Esophagus muscularis mucosa (tissue), 4 donors: ENCODE data around the gene CD151.

ENCODE experiments used
- CTCF ChIP-seq, 3 experiments: fragments of 200-600 bp in 2 of 3; fragments of 450-650 bp in 1 of 3; sonication (generic) in 2 of 3; IDR thresholded peaks; one replicate each; pipeline ENCODE4 v1.5.1; 2017 to 2019; ENCODE audit warnings: antibody characterized with exemption in 3 of 3, mild to moderate bottlenecking in 2 of 3, moderate library complexity in 1 of 3
- EP300 ChIP-seq: sonication (generic); formaldehyde crosslinking; IDR thresholded peaks from one replicate; pipeline ENCODE4 v1.6.1; 2017; ENCODE audit warnings: antibody characterized with exemption
- POLR2A ChIP-seq: fragments of 450-650 bp; IDR thresholded peaks from one replicate; pipeline ENCODE4 v1.6.1; 2017; ENCODE audit warnings: antibody characterized with exemption, moderate library complexity, mild to moderate bottlenecking, low read depth

DNA sequence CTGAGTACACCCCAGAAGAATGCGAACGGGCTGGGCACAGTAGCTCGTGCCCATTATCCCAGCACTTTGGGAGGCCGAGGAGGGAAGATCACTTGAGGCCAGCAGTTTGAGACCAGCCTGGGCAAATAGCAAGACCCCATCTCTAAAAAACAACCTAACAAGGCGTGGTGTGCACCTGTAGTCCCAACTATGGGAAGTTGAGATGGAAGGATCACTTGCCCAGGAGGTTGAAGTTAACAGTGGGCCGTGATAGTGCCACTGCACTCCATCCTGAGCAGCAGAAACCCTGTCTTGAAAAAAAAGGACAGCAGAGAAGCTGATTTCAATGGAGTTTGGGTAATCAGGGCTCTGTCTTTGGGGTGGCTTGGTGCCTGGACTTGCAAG lies 19.7 kb upstream of the CD151 start:
- TF ChIP-seq EP300: no peak
- TF ChIP-seq CTCF (IDR thresholded peaks at IDR 0.05): no peak
- TF ChIP-seq POLR2A: no peak
